Activated B cell treated with CpG ODN at 0.5 μM for 24 hours (primary cell): Measurements from ENCODE around the gene SLC29A3. TPM values are rescaled to one million over a fixed set of nuclear protein-coding genes. Genes with fewer than 3 reads are reported as not detected.

Experiments
- ATAC-seq: fragments of 200-7000 bp; cut with Tn5 transposase; one replicate; pipeline ENCODE4 v1.10.0; 2021; ENCODE audit warnings: low read depth, mild to moderate bottlenecking, moderate library complexity
- CTCF ChIA-PET: fragments of 350-600 bp; sonication (Branson Sonifier 250); formaldehyde crosslinking; loops from one replicate; lab custom pipeline; 2021; ENCODE audit warnings: antibody characterized with exemption; lab: Charles Lee
- POLR2A ChIA-PET: fragments of 350-600 bp; sonication (Branson Sonifier 250); formaldehyde crosslinking; loops from one replicate; lab custom pipeline; 2021; ENCODE audit warnings: antibody characterized with exemption; lab: Charles Lee
- DNase-seq: peaks from one replicate; pipeline ENCODE4 v3.0.0; 2022
- H3K27ac Mint-ChIP-seq: one replicate; pipeline ENCODE4 v1.8.0; 2020; ENCODE audit warnings: mixed read lengths
- H3K27me3 Mint-ChIP-seq: one replicate; pipeline ENCODE4 v1.8.0; 2021; ENCODE audit warnings: mixed read lengths
- H3K36me3 Mint-ChIP-seq: one replicate; pipeline ENCODE4 v1.8.0; 2021; ENCODE audit warnings: low read depth, mixed read lengths
- H3K4me1 Mint-ChIP-seq: one replicate; pipeline ENCODE4 v1.8.0; 2021; ENCODE audit warnings: mixed read lengths
- H3K4me3 Mint-ChIP-seq: one replicate; pipeline ENCODE4 v1.8.0; 2020; ENCODE audit warnings: mild to moderate bottlenecking, mixed read lengths
- H3K9me3 Mint-ChIP-seq: one replicate; pipeline ENCODE4 v1.8.0; 2020; ENCODE audit warnings: mixed read lengths
- intact Hi-C: fragments of 100-400 bp; cut with micrococcal nuclease; formaldehyde crosslinking; loops from one replicate; pipeline ENCODE4 v1.15.1; 2024
- total RNA-seq: library from RNA; stranded (reverse); gene quantifications from 2 replicates; pipeline ENCODE4 v1.2.3, GENCODE V29; 2022
- TF ChIP-seq, protein P1 (sequence below): fragments of 200-600 bp; IDR thresholded peaks from one replicate; pipeline ENCODE4 v1.8.0; 2022; ENCODE audit warnings: antibody characterized with exemption, mild to moderate bottlenecking

Gene SLC29A3
- total RNA-seq, 1 donor from 2014 or later, result 4.3 TPM

DNA sequence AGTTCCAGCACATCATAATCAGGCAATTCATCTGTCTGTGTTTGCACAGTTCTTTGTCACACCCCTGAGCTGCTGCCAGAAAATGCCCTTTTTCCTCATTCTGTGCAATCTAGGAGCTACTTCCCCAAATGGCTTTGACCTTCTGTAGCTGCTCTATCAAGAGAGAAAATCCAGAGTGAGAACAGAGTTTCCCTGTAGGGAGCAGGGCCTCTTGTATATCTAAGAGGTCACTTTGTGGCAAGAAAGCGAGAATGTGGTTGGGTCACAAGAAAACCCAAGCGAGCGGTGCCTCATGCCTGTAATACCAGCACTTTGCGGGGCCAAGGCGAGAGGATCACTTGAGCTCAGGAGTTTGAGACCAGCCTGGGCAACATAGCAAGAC is 24.3 kb downstream of the SLC29A3 start:
- no peak overlapping the region for H3K27ac Mint-ChIP-seq
- H3K36me3 Mint-ChIP-seq, result peaks cover 15% of the 10 kb centered on the region
- DNase-seq (no peak), ATAC-seq (no peak)
- POLR2A ChIA-PET, result no interaction called here
- TF ChIP-seq, protein P1, sequence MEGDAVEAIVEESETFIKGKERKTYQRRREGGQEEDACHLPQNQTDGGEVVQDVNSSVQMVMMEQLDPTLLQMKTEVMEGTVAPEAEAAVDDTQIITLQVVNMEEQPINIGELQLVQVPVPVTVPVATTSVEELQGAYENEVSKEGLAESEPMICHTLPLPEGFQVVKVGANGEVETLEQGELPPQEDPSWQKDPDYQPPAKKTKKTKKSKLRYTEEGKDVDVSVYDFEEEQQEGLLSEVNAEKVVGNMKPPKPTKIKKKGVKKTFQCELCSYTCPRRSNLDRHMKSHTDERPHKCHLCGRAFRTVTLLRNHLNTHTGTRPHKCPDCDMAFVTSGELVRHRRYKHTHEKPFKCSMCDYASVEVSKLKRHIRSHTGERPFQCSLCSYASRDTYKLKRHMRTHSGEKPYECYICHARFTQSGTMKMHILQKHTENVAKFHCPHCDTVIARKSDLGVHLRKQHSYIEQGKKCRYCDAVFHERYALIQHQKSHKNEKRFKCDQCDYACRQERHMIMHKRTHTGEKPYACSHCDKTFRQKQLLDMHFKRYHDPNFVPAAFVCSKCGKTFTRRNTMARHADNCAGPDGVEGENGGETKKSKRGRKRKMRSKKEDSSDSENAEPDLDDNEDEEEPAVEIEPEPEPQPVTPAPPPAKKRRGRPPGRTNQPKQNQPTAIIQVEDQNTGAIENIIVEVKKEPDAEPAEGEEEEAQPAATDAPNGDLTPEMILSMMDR, result no peak
- no peaks in the 10 kb centered on the region for H3K27me3 Mint-ChIP-seq
- no peak overlapping the region for H3K4me3 Mint-ChIP-seq
- CTCF ChIA-PET, result interaction anchor here (1.0 kb wide), 1 partner anchor 41 kb away, joined by 3 read pairs; no protein-coding TSS in a partner anchor
- H3K9me3 Mint-ChIP-seq, result no peaks in the 10 kb centered on the region
- intact Hi-C loops, result no loop called here
- H3K4me1 Mint-ChIP-seq, result no peaks in the 10 kb centered on the region

DNA sequence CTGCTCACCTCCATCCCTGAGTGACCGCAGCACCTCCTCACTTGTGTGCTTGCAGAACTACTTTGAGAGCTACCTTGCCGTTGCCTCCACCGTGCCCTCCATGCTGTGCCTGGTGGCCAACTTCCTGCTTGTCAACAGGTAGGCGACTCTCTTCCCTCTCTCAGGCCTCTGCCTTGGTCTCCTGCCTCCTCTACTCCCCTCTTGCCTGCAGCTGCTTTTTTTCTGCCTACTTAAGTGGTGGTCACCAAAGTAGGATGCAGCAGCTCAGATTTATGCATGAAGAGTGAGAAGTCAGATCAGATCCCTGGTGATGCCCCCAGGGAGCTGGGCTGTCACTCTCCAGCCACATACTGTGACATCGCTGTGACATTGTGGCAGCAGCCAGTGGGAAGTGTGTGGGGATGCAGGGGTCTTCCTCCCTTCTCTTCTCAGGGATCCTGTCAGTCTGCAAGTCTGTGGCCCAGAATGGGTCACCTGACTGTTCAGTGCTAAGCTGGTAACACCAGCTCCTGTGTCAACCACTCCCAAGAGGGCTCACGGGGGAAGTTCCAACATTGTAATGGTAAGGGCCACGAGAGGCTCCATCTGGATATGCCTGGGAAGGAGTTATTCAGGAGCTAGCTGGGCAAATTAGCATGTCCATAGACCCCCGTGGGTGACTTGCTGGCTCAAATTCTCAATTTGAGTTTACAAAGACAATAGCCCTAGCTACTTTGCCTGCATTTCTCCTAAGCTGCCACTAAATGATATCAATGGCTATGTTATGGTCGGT is 25.3 kb downstream of the SLC29A3 start:
- Mint-ChIP-seq H3K36me3 (peaks cover 11% of the 10 kb centered on the region), H3K9me3 (no peaks in the 10 kb centered on the region), H3K4me3 (no peak overlapping the region), H3K4me1 (no peaks in the 10 kb centered on the region), H3K27ac (no peak overlapping the region), H3K27me3 (no peaks in the 10 kb centered on the region)
- CTCF ChIA-PET, result interaction anchor here (1.0 kb wide), 1 partner anchor 40 kb away, joined by 3 read pairs; no protein-coding TSS in a partner anchor
- POLR2A ChIA-PET, result no interaction called here
- intact Hi-C loops, result no loop called here
- TF ChIP-seq, protein P1, result no peak
- ATAC-seq, result no peak
- no peak for DNase-seq

DNA sequence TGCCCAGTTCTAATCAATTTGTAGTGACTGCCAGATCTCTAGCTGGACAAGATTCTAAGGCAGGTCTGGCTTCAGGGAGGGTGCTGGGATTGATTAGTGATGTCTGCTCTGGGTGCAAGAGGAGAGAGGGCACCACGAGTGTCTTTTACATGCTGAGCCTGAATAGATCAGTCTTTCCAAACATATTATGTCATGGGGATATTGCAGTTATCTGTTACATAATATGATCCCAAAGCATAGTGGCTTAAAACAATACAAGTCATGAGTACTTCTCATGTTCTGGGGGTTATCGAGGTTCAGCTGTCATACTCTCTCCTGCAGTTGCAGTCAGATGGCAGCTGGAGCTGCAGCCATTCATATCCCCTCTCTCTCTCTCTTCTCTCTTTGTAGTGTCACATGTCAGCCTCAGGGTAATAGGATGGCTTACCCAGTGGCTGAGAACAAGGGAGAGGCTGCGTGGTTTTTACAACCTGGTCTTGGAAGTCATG is 26.0 kb downstream of the SLC29A3 start:
- intact Hi-C loops, result no loop called here
- peaks cover 6% of the 10 kb centered on the region for H3K36me3 Mint-ChIP-seq
- no peak overlapping the region for H3K4me3 Mint-ChIP-seq
- no peaks in the 10 kb centered on the region for H3K4me1 Mint-ChIP-seq
- DNase-seq (no peak), ATAC-seq (no peak)
- ChIA-PET POLR2A (no interaction called here), CTCF (no interaction called here)
- TF ChIP-seq, protein P1, result no peak
- no peaks in the 10 kb centered on the region for H3K27me3 Mint-ChIP-seq
- H3K9me3 Mint-ChIP-seq, result no peaks in the 10 kb centered on the region
- no peak overlapping the region for H3K27ac Mint-ChIP-seq

DNA sequence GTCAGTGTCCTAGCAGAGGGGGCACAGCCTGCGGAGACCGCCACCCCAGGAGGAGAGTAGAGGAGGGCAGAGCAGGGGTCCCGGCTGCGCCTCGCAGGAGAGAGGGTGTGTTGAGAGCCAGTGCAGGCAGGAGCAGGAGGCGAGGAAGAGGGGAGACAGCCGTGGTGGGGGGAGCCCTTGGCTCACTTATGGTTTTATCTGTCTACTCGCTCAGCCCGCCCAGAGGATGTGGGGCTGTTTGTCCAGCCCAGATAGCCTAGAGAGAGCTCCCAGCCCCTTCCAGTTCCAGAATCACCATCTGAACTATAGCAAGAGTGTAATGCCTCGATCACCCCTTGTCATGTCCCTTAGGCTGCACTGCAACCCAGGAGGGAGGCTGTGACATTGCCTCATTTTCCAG is 26.6 kb downstream of the SLC29A3 start:
- no peak overlapping the region for H3K27ac Mint-ChIP-seq
- DNase-seq, result no peak
- intact Hi-C loops, result no loop called here
- no peaks in the 10 kb centered on the region for H3K9me3 Mint-ChIP-seq
- no peak for ATAC-seq
- H3K4me3 Mint-ChIP-seq, result no peak overlapping the region
- CTCF ChIA-PET, result no interaction called here
- POLR2A ChIA-PET, result no interaction called here
- H3K27me3 Mint-ChIP-seq, result no peaks in the 10 kb centered on the region
- peaks cover 1% of the 10 kb centered on the region for H3K36me3 Mint-ChIP-seq
- H3K4me1 Mint-ChIP-seq, result no peaks in the 10 kb centered on the region
- TF ChIP-seq, protein P1, result no peak

DNA sequence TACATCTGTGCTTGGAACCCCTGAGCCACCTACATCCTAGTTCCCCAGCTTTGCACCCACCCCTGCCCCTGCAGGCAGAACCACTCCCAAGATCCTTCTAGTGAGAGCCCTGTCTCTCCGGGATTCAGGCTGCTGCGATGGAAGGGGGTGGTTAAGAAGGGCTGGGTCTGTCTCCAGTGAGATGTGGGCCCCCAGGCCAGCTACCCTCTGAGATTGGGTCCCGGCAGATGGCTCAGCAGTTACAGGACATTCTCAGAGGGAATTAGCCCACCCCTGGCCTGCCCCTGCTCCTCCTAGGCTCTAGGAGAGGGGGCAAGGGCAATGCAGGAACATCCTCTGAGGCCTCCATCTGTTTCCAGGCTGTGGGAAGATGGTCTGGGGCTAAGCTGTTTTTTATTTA is 27.7 kb downstream of the SLC29A3 start:
- CTCF ChIA-PET, result no interaction called here
- TF ChIP-seq, protein P1, result no peak
- ATAC-seq (no peak), DNase-seq (no peak)
- Mint-ChIP-seq H3K27ac (no peak overlapping the region), H3K27me3 (no peaks in the 10 kb centered on the region), H3K4me3 (no peak overlapping the region), H3K9me3 (no peaks in the 10 kb centered on the region), H3K36me3 (no peaks in the 10 kb centered on the region), H3K4me1 (no peaks in the 10 kb centered on the region)
- POLR2A ChIA-PET, result no interaction called here
- intact Hi-C loops, result no loop called here
